OCI-LY3 (cell line): ENCODE measurements around the gene DRICH1.
"Not testable (repeated sequence)": the region's sequence is repeated elsewhere in the genome, so short reads cannot be mapped to it uniquely, and the experiment has no call there.

ENCODE experiments used
- H2AFZ ChIP-seq: fragments of 200-600, 300-600 bp; shearing (Covaris generic); 2 replicates; pipeline ENCODE4 v1.6.0; 2014; ENCODE audit warnings: antibody characterized with exemption, low read depth, low read length
- H3K27ac ChIP-seq: fragments of 200-600, 300-600 bp; sonication (generic); 2 replicates; pipeline ENCODE4 v1.5.1; 2014; ENCODE audit warnings: mild to moderate bottlenecking, low read length, moderate library complexity, mixed read lengths
- H3K27me3 ChIP-seq: fragments of 200-600, 300-600 bp; sonication (generic); 2 replicates; pipeline ENCODE4 v1.6.1; 2014; ENCODE audit warnings: low read depth, low read length, mixed read lengths
- H3K36me3 ChIP-seq: fragments of 200-600, 300-600 bp; sonication (generic); replicated peaks from 2 replicates; pipeline ENCODE3; 2014; ENCODE audit warnings: low read depth, low read length, mixed read lengths
- H3K4me1 ChIP-seq: fragments of 300-600, 200-600 bp; sonication (generic); 2 replicates; pipeline ENCODE4 v1.6.1; 2014; ENCODE audit warnings: low read length, mixed read lengths
- H3K4me2 ChIP-seq: fragments of 200-600, 300-600 bp; sonication (generic); 2 replicates; pipeline ENCODE4 v1.6.1; 2014; ENCODE audit warnings: low read length, mixed read lengths
- H3K4me3 ChIP-seq: fragments of 300-600, 200-600 bp; sonication (generic); 2 replicates; pipeline ENCODE4 v1.5.1; 2014; ENCODE audit warnings: antibody characterized with exemption, mild to moderate bottlenecking, low read length, moderate library complexity
- H3K79me2 ChIP-seq: fragments of 300-600, 200-600 bp; shearing (Covaris generic); 2 replicates; pipeline ENCODE4 v1.6.1; 2014; ENCODE audit warnings: mild to moderate bottlenecking, low read length, mixed read lengths
- H3K9ac ChIP-seq: fragments of 300-600, 200-600 bp; shearing (Covaris generic); 2 replicates; pipeline ENCODE4 v1.6.0; 2014; ENCODE audit warnings: mild to moderate bottlenecking, low read length, moderate library complexity
- H3K9me3 ChIP-seq: fragments of 200-600, 300-600 bp; shearing (Covaris generic); 2 replicates; pipeline ENCODE4 v1.6.1; 2014; ENCODE audit warnings: low read length, mixed read lengths; ENCODE audit not compliant: insufficient read depth
- H4K20me1 ChIP-seq: fragments of 200-600, 300-600 bp; sonication (generic); 2 replicates; pipeline ENCODE4 v1.6.1; 2016; ENCODE audit warnings: low read length, mixed read lengths; ENCODE audit not compliant: insufficient read depth
- CTCF ChIP-seq: fragments of 200-600, 300-600 bp; sonication (generic); IDR thresholded peaks from 2 replicates; pipeline ENCODE4 v1.5.1; 2014; ENCODE audit warnings: antibody characterized with exemption, low read length, low read depth
- EZH2phosphoT487 ChIP-seq: fragments of 200-600 bp; shearing (Covaris generic); IDR thresholded peaks from 2 replicates; pipeline ENCODE4 v1.6.1; 2018; ENCODE audit warnings: antibody characterized with exemption, mixed run types, low read depth

Gene DRICH1

GRCh38 chr22:23675502-23676415 lies 43.6 kb upstream of the DRICH1 start:
- H3K4me3 ChIP-seq, result no peak overlapping the region
- no peak overlapping the region for H3K27ac ChIP-seq
- TF ChIP-seq EZH2phosphoT487, result no peak
- no peak for TF ChIP-seq CTCF
- H3K36me3 ChIP-seq, result no peaks in the 10 kb centered on the region
- no peak overlapping the region for H3K4me2 ChIP-seq
- H2AFZ ChIP-seq, result no peak overlapping the region
- no peaks in the 10 kb centered on the region for H3K4me1 ChIP-seq
- no peaks in the 10 kb centered on the region for H4K20me1 ChIP-seq
- H3K9ac ChIP-seq, result no peak overlapping the region
- H3K27me3 ChIP-seq, result no peaks in the 10 kb centered on the region
- no peaks in the 10 kb centered on the region for H3K9me3 ChIP-seq
- no peaks in the 10 kb centered on the region for H3K79me2 ChIP-seq

- H3K4me3 ChIP-seq, result not testable (repeated sequence)
Observed at GRCh38 chr22:23674886-23675501, 42.9 kb upstream of the DRICH1 start.

GRCh38 chr22:23673826-23674690 lies 41.9 kb upstream of the DRICH1 start:
- H3K4me2 ChIP-seq, result no peak overlapping the region
- H3K27me3 ChIP-seq, result no peaks in the 10 kb centered on the region
- H3K27ac ChIP-seq, result no peak overlapping the region
- no peak overlapping the region for H3K9ac ChIP-seq
- TF ChIP-seq EZH2phosphoT487 (no peak), CTCF (no peak)
- no peak overlapping the region for H2AFZ ChIP-seq
- H3K4me3 ChIP-seq, result no peak overlapping the region
- no peaks in the 10 kb centered on the region for H4K20me1 ChIP-seq
- no peaks in the 10 kb centered on the region for H3K4me1 ChIP-seq
- no peaks in the 10 kb centered on the region for H3K36me3 ChIP-seq
- H3K79me2 ChIP-seq, result no peaks in the 10 kb centered on the region
- H3K9me3 ChIP-seq, result no peaks in the 10 kb centered on the region

More at GRCh38 chr22:23674886-23675501, 42.9 kb upstream of the DRICH1 start:
- H3K9ac ChIP-seq, H2AFZ ChIP-seq, H3K27ac ChIP-seq, H3K79me2 ChIP-seq, H3K27me3 ChIP-seq, H4K20me1 ChIP-seq, H3K4me2 ChIP-seq, H3K9me3 ChIP-seq, H3K4me1 ChIP-seq, H3K36me3 ChIP-seq: not testable (repeated sequence)

- Histone ChIP-seq H3K4me1 (no peaks in the 10 kb centered on the region), H3K9me3 (no peaks in the 10 kb centered on the region), H3K36me3 (no peaks in the 10 kb centered on the region), H4K20me1 (no peaks in the 10 kb centered on the region), H3K9ac (no peak overlapping the region), H3K27me3 (no peaks in the 10 kb centered on the region), H3K4me3 (no peak overlapping the region), H3K79me2 (no peaks in the 10 kb centered on the region), H2AFZ (no peak overlapping the region), H3K4me2 (no peak overlapping the region), H3K27ac (no peak overlapping the region)
- TF ChIP-seq EZH2phosphoT487 (no peak), CTCF (no peak)
Observed at GRCh38 chr22:23673050-23673620, 41.0 kb upstream of the DRICH1 start.

GRCh38 chr22:23672307-23673049 lies 40.4 kb upstream of the DRICH1 start:
- H3K4me3 ChIP-seq, H3K27ac ChIP-seq, H3K27me3 ChIP-seq, H3K4me2 ChIP-seq, H3K9ac ChIP-seq, H3K36me3 ChIP-seq, H3K79me2 ChIP-seq, H2AFZ ChIP-seq, H3K4me1 ChIP-seq, H4K20me1 ChIP-seq, H3K9me3 ChIP-seq: not testable (repeated sequence)

- H4K20me1 ChIP-seq, H3K36me3 ChIP-seq, H3K4me2 ChIP-seq, H3K9ac ChIP-seq, H2AFZ ChIP-seq, H3K4me1 ChIP-seq, H3K27me3 ChIP-seq, H3K9me3 ChIP-seq, H3K27ac ChIP-seq, H3K79me2 ChIP-seq, H3K4me3 ChIP-seq: not testable (repeated sequence)
Observed at GRCh38 chr22:23671387-23671786, 39.3 kb upstream of the DRICH1 start.
